Coronary artery (tissue), 2 donors: ENCODE data around the gene ASL.
"Not testable (repeated sequence)": the region's sequence is repeated elsewhere in the genome, so short reads cannot be mapped to it uniquely, and the experiment has no call there.

Experiments
- DNase-seq: peaks from one replicate; pipeline ENCODE4 v3.0.0-alpha.2; 2017; ENCODE audit warnings: low spot score
- H3K27ac ChIP-seq, 2 donors: fragments of 200-600 bp; sonication (generic); one replicate each; pipeline ENCODE4 v1.5.1; 2016 to 2019
- H3K4me3 ChIP-seq: fragments of 200-600 bp; sonication (generic); 2 replicates; pipeline ENCODE4 v1.5.1; 2016; ENCODE audit warnings: mild to moderate bottlenecking, moderate library complexity
- TF ChIP-seq, protein P1 (sequence below): fragments of 200-600 bp; sonication (generic); IDR thresholded peaks from one replicate; pipeline ENCODE4 v1.5.1; 2019; ENCODE audit warnings: antibody characterized with exemption

The ASL gene

DNA sequence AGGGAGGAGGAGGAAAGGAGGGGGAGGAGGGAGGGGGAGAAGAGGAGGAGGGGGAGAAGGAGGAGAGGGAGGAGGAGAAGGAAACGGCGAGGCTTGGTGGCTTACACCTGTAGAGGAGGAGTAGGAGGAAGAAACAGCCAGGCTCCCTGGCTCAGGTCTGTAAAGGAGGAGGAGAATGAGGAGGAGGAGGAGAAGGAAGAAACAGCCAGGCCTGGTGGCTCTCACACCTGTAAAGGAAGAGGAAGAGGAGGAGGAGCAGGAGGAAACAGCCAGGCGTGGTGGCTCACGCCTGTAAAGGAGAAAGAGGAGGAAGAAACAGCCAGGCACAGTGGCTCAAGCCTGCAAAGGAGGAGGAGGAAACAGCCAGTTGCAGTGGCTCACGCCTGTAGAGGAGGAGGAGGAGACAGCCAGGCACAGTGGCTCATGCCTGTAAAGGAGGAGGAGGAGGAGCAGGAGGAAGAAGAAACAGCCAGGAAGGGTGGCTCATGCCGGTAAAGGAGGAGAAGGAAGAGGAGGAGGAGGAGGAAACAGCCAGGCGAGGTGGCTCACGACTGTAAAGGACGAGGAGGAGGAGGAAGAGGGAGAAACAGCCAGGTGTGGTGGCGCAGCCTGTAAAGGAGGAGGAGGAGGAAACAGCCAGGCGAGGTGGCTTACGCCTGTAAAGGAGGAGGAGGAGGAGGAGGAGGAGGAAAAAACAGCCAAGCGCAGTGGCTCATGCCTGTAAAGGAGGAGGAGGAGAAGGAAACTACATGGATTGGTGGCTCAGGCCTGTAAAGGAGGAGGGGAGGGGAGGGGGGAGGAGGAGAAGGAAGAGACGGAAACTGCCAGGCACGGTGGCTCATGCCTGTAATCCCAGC is 24.2 kb downstream of the ASL start:
- Histone ChIP-seq H3K4me3 (peak overlapping the region; percentile 69), H3K27ac (peak overlapping the region; percentile 82 to 95)
- peak; percentile 85 for DNase-seq
- TF ChIP-seq, protein P1, sequence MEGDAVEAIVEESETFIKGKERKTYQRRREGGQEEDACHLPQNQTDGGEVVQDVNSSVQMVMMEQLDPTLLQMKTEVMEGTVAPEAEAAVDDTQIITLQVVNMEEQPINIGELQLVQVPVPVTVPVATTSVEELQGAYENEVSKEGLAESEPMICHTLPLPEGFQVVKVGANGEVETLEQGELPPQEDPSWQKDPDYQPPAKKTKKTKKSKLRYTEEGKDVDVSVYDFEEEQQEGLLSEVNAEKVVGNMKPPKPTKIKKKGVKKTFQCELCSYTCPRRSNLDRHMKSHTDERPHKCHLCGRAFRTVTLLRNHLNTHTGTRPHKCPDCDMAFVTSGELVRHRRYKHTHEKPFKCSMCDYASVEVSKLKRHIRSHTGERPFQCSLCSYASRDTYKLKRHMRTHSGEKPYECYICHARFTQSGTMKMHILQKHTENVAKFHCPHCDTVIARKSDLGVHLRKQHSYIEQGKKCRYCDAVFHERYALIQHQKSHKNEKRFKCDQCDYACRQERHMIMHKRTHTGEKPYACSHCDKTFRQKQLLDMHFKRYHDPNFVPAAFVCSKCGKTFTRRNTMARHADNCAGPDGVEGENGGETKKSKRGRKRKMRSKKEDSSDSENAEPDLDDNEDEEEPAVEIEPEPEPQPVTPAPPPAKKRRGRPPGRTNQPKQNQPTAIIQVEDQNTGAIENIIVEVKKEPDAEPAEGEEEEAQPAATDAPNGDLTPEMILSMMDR = no peak

- H3K4me3 ChIP-seq = peak overlapping the region; percentile 69
- TF ChIP-seq, protein P1 = no peak
- DNase-seq = no peak
- H3K27ac ChIP-seq = peak overlapping the region; percentile 82 to 95
Measured at GRCh38 chr7:66100408-66101050, 24.9 kb downstream of the ASL start.

- H3K27ac ChIP-seq, DNase-seq, H3K4me3 ChIP-seq: not testable (repeated sequence)
Measured at GRCh38 chr7:66102168-66102567, 26.5 kb downstream of the ASL start.

DNA sequence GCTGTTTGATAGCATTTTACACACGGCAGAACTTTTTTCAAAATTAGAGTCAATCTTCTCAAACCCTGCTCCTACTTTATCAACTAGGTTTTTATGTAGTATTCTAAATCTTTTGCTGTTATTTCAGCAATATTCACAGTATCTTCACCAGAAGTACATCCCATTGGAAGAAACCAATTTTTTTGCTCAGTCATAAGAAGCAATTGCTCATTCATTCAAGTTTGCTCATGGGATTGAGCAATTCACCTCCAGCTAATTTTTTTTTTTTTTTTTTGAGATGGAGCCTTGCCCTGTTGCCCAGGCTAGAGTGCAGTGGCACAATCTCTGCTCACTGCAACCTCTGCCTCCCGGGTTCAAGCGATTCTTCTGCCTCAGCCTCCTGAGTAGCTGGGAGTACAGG is 28.4 kb downstream of the ASL start:
- H3K27ac ChIP-seq, DNase-seq, H3K4me3 ChIP-seq: not testable (repeated sequence)

- DNase-seq = no peak
- no peak overlapping the region for H3K4me3 ChIP-seq
- TF ChIP-seq, protein P1 = no peak
- no peak overlapping the region for H3K27ac ChIP-seq
Measured at GRCh38 chr7:66105263-66105748, 29.7 kb downstream of the ASL start.

DNA sequence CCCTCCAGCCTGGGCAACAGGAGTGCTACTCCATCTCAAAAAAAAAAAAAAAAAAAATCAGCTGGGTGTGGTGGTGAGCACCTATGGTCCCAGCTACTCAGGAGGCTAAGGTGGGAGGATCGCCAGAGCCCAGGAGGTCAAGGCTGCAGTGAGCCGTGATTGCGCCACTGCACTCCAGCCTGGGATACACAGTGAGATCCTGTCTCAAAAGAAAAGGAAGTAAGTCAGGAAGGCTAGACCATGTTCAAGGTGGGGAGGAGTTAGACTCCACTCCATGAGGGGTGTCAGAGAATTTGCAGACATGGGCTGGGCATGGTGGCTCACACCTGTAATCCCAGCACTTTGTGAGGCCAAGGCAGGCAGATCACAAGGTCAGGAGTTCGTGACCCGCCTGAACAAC is 32.8 kb downstream of the ASL start:
- H3K27ac ChIP-seq, DNase-seq, H3K4me3 ChIP-seq: not testable (repeated sequence)

GRCh38 chr7:66110856-66111255 is 35.2 kb downstream of the ASL start:
- TF ChIP-seq, protein P1 = no peak
- DNase-seq = no peak
- Histone ChIP-seq H3K4me3 (no peak overlapping the region), H3K27ac (no peak overlapping the region)

GRCh38 chr7:66114743-66115649 is 39.4 kb downstream of the ASL start, which contains the start of gene CRCP:
TSS of gene CRCP (plus strand) at chr7:66114847. CDS start at chr7:66114963, 116 bp downstream.
- H3K27ac ChIP-seq = peak within 1 kb of the TSS; percentile 87 to 95
- peak within 1 kb of the TSS; percentile 90 for H3K4me3 ChIP-seq
- TF ChIP-seq, protein P1 = no peak
- peak; percentile 85 for DNase-seq

DNA sequence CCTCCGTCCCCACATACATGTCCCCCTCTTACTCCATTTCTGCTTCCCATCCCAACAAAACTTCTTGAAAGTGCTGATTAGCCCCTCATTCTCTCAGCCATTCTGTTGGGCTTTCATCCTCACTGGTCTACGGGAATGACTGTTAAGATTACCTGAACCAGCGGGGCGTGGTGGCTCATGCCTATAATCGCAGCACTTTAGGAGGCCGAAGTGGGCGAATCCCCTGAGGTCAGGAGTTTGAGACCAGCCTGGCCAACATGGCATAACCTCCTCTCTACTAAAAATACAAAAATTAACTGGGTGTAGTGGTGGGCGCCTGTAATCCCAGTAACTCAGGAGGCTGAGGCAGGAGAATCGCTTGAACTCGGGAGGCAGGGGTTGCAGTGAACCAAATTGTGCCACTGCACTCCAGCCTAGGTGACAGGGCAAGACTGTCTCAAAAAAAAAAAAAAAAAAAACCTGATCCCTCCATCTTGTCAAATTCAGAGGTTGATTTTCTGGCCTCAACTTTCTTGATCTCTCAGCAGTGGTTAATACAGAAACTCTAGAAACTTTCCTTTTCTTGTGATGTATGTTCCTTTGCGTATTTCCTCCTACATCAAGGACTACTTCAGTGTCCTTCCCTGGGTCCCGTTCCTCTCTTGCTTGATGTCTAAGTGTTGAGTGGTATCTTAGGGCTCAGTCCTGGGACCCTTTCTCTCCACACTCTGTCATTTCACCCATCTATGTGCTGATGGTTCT is 41.2 kb downstream of the ASL start:
- H3K4me3 ChIP-seq, DNase-seq, H3K27ac ChIP-seq: not testable (repeated sequence)
